CD4-positive, alpha-beta T cell treated with Interleukin-17A for 1 hour (primary cell): Measurements from ENCODE around the gene RBM28.
"Not testable (repeated sequence)": the region's sequence is repeated elsewhere in the genome, so short reads cannot be mapped to it uniquely, and the experiment has no call there.

Experiments used
- DNase-seq: peaks from one replicate; pipeline ENCODE4 v3.0.0-alpha.2; 2020

The RBM28 gene

DNA sequence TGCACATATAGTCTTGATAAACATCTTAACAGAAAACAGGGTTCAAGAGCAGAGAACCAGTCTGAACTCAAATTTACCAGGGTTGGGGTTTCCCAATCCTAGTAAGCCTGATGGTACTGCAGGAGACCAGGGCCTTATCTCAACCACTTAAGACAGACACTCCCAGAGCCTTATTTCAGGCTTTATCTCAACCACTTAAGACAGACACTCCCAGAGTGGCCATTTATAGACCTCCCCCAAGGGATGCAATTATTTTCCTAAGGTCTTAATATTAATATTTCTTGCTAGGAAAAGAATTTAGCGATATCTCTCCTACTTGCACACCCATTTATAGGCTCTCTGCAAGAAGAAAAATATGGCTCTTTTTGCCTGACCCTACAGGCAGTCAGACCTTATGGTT lies 63.3 kb downstream of the RBM28 start:
- DNase-seq: not testable (repeated sequence)

DNA sequence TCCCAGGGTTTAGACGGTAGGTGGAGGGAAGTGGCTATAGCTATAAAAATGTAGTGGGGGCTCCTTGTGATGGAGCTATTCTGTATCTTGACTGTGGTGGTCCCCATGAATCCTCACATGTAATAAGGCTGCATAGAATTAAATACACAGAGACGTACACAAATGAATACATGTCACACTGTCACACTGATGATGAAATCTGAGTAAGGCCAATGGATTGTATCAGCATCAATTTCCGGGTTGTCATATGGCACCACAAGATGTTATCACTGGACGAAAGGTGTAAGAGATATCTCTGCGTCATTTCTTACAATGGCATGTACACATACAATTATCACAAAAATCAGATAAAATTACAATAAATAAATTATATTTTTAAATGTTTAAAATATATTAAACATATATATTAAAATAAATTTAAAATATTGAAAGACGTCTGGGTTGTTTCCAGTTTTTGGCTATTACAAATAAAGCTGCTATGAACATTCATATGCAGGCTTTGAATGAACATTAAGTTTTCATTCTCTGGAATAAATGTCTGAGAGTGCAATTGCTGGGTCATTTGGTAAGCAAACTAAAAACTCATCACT lies 64.5 kb downstream of the RBM28 start:
- no peak for DNase-seq

DNA sequence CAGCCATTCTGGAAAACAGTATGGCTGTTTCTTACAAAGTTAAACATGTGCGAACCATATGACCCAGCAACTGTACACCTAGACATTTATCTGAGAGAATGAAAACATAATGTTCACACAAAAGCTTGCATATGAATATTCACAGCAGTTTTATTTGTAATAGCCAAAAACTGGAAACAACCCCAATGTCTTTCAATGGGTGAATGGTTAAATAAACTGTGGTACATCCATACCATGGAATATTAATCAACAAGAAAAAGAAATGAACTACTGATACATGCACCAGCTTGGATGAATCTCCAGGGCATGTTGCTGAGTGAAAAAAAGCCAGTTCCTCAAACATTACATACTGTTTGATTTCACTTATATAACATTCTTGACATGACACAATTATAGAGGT lies 65.3 kb downstream of the RBM28 start:
- no peak for DNase-seq

DNA sequence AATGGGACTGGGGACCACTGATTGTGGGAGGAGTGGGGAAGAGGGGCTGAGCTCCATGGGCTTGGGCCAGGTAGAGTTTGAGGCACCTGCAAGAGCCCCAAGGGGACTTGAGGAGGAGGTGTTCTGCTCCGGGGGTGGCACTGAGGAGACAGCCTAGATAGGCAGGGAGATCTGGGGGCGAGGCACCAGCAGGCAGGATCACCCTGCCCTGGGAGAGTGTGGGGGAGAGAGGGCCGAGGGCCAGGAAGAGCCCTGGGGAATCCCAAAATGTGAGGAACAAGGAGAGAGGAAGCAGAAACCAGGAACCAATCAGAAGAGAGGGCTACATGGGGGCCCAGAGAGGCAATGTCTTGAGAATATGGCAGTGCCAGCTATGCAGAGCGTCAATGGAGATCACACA lies 68.0 kb downstream of the RBM28 start:
- DNase-seq: no peak

DNA sequence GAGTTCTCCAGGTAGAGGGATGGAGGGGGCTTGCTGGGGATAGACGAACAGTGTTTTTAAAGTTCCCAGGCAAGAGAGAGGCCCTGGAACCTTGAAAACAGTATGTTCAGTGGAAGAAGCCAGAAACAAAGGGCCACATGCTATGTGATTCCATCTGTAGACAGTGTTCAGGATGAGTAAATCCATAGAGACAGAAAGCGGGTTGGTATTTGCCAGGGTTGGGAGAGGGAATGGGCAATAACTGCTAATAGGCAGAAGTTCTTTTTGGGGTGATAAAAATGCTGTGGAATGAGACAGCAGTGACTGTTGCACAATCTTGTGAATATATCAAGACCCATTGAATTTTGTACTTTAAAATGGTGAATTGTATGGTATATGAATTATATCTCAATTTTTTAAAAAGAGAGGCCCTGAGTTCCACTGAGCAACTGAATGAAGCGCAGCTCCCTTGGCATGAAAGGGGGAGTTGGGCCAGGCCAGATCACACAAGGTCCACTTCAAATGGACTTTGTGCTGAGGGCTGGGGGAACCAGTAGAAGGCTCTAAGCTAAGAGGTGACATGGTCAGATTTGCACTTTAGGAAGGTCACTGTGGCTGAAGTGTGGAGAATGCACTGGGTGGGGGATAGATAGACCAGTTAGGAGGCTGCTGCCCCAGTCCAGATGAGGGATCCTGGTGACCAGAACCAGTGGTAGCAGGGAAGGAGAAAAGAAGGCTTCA lies 68.7 kb downstream of the RBM28 start:
- no peak for DNase-seq

DNA sequence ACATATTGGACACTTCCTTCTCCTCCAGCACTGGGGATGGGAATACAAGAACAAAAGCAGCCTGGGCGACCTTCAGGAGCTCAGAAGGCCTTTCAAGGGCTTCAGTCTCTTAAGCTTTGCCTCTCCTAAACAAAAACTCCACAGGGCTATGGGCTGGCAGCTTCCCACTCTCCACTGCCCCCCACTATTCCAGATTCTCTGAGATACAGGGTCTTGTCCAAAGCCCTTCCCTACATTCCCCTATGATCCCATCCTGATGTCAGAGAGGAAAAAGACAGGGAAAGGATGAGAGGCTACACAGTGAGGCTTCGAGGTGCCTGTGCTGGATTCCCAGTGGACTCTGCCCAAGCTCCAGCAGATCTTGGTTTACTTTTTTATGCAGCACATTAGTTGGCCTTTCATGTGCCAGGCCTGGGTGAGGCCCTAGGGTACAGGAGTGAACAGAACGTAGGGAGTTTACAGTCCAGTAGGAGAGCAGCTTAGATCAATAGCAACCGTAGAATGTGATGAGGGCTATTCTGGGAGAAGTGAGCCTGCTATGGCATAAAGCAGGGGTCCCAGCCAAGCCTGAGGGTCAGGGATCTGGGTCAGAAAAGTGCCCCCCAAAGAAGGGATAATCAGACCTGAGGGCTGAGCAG lies 69.3 kb downstream of the RBM28 start:
- DNase-seq: no peak

DNA sequence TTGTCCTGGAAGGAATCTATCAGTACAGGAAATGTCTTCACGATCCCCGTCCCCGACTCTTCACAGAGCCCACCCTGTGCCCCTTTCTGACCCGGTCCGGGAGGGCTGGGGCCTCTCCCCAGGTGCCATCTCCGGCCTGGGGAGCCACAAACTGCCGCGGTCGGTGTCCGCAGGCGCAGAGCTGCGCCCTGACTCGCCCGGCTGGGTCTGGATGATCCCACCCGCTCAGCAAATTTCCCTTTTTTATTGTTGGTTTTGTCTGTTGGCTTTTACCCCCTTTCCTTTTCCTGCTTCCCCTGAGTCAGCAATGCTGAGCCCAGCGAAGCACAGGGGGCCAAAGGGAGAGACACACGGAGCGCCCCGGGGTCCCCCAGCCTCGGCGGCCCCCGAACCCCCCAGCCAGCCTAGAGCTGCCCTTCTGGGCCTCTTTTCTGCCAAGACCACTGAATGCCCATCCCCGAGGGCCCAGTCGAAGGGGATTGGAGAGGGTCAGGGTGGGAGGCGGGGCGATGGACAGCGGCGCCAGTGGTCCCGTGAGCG lies 71.7 kb downstream of the RBM28 start:
- DNase-seq: no peak

DNA sequence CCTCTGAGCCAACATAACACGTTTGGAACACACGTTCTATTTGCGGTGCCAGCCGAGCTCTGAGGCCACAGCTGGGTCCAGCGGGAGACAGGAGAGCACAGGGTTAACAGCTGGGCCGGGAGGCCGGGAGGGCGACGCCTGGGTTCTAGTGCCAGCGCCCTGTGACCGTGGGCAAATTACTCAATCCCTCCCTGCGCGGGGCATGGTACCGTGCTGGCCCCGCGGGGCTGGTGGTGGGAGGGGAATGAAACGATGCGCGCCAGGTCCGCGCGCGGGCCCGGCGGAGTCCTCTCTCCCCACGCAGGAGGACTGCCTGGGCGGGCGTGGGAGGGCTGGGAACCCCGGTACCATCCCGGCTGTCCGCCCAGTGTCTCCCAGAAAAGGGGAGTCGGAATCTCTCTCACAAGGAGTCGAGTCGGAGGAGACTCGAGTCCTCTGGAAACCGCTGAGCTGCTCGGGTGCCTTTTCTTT lies 72.2 kb downstream of the RBM28 start:
- DNase-seq: no peak

DNA sequence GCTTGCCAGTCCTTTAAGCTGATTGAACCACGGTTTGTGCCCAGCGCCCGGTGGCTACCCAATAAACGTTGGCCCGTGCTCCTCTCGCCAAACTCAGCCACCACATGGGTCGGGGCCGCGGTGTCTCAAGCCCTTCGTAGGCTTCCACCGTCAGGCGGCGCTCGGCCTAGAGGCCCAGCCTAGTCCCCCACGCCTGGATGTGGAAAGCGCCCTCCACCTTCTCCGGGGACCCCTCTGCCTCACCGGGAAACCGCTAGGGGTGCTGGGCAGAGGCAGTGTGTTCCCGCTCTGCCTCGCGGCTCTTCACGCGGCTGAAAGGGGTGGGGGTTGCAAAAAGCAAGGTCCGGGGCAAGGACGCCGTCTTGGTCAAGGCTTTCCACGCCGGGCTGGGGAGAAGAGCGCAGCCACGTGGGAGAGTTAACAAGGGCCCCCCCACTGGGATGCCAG lies 72.9 kb downstream of the RBM28 start:
- DNase-seq: no peak

DNA sequence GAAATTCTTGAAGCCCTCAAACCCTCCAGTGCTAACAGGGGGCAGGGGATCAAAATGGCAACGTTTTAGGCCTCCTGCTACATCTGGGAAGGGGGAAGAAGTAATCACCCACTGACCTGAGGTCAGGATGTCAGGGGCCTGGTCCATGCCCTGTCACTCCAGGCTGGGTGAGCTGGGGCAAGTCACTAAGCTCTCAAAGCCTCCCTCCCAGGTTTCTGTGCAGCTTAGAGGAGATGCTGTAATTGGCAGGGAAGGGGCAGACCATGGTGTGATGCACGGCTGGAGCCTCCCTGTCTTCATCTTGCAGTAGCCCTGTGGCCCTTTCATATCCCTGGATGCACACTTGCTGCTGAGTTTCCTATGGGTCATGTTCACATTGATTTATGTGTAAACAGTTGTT lies 75.5 kb downstream of the RBM28 start:
- DNase-seq: no peak

DNA sequence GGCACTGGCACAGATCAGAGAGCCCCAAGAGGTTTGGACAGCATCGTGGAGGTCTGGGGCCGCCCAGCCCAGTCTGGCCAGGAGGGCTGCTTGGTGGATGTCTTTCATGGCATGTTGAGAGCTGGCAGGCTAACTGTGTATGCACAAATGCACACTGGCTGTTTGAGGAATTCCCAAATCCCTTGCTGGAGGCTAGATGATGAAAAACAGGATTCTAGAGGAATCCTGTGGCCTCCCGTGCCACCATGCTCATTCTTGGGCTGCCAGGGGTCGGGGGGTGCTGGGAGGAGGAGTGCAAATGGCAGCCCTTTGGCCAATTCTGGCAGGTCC lies 76.1 kb downstream of the RBM28 start:
- no peak for DNase-seq

DNA sequence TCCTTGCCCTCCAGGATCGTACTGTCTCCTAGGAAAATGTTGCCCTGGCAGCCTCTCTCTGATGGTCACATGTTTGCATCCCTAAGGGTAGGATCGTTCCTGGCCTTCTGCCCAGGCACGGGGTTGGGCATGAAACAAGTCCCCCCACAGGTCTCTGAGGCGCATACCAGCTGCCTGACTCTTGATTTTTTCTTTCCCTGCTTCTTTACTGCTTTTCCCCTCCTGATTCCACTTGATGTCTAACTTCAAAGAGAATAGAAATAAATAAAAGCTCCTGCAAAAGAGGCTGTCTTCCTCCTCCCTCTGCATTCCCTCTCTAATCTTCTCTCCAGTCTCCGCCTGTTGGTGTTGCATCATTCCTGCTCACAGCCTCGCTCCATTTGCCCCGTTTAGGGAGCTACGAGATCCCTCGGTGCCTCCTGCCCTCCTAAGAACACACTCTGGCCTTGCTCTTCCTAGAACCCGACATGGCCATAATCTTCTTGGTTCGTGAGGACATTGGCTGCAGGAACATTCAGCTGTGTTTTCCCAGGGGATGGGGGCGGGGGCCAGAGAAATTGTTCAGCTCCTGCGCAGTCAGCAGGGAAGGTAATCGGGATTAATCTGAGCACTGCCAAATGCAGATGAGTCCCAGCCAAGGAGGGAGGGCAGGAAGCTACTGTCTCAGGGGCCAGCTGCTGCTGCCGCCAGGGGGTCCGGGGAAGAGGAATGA lies 76.7 kb downstream of the RBM28 start:
- no peak for DNase-seq

DNA sequence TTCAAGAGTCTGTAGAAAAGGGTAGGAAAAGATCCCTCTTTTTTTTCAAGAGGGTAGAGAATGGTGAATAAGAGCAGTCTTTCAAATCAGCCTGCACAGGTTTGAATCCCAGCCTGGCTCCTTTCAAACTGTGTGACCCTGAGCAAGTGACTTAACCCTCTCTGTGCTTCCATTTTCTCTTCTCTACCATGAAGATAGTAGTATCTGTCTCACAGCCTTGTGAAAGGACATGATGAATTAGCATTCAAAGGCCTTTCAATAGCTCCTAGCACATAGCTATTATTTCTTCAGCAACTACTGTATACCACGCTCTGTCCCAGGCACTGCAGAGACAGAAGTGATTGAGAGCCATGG lies 77.2 kb downstream of the RBM28 start:
- no peak for DNase-seq

DNA sequence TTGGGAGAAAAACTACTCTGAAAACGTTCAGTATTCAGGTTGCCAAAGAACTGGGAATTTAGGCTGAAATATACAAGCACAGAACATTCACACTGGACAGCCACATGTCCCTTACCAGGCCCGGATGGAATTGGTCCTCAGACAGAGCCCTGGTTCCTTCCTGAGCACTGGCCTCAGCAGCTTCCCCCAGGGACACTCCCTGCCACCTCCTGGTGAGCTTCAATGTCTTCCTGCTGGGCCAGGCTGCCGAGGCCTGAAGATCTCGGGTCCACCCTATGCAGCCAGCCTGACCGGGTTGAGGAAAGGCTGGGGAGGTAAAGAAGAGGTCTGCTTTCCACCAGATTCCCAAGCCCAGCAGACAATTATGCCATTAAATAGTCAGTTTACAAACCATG lies 77.8 kb downstream of the RBM28 start:
- no peak for DNase-seq

DNA sequence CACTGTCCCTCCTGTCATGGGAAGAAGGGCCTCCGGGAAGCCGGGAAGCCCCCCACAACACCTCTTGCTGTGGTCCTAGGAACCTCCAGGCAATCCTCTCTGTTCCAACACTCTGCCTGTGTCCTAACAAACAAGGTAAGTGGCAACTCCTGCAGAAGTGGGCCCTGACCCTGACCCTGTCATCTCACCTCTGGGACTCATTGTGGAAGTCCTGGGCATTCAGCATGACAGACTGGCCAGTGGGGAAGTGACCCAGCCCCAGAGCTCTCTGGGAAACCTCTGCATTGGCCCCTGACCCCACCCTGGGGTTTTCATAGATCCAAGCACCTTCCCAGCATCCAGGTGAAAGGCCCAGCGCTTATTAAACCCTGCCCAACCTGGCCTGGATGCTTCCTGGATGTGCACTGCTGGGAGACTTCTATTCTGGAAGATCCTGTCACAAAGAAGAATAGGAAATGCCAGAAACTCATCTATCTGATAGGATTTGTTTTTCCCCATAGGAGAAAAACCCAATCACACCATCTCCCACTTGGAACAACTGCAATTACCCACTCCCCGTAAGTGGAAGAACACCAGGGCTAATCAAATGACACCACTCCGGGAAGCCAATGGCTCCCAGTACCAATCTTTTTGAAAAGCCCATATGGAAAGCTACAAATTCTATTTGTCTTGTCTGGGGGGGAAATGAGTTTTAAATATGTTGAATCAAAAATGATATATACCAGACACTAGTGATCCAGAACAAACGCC lies 78.4 kb downstream of the RBM28 start:
- DNase-seq: no peak

DNA sequence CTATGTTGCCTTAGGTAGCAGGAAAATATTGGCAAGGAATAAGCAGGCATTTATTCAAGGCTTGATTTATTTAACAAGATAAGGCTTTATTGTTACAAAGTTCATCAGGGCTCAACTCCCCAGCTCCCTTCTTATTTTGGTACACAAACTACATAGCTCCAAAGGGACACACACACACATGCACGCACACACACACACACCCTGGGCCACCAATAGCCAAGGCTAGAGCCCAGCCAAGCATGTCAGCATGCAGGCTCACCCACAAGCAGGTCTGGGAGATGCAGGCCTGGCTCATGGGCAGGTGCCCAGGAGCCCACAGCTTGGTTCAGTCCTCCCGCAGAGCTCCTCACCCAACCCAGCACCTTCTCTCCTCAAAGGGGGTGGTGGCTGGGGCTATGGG lies 79.2 kb downstream of the RBM28 start:
- no peak for DNase-seq

DNA sequence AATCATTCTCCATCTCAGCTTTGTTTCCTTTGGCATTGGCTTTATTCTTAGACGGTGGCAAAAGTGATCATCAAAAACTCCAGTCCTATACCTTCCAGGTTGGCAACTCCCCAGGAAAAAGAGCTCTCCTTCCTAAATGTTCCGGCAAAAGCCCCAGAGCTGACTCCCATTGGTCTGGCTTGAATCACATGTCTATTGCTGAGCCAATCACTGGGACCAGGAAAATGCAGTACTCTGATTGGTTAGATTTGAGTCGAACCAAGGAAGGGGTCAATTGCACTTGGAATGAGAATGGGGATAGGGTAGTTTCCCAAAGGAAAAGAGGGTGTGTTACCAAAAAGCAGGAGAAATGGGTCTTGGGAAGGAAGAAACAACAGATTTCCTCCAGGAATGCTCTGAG lies 80.3 kb downstream of the RBM28 start:
- DNase-seq: no peak

DNA sequence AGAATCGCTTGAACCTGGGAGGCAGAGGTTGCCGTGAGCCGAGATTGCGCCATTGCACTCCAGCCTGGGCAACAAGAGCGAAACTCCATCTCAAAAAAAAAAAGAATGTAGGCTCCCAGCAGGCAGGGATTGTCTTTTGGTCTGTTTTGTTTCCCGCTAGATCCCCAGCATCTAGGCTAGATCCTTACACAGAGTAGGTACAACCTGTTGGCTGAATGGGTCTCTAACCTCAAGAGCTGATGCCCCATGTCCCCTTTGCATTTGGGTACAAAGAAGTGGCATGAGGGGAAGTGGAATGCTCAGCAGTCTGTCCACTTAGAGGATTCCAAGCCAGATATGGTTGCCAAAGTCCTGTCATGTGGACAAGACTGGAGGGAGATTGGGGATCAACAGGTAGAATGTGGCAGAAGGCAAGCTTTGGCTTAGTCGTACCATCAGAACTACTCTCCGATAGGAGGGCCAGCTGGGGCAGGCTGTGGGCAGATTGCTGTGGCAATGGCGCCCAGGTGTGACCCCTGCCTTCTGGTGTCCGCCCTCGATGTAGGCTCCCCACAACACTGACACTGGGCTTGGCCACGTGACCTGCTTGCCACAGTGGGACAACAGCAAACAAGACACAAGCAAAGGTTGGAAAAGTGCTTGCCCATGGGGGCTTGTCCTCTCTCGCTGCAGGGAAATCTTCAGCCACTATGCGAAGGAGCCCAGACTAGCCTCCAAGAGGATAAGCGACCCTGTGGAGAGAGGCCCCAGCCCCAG lies 81.3 kb downstream of the RBM28 start:
- DNase-seq: no peak

DNA sequence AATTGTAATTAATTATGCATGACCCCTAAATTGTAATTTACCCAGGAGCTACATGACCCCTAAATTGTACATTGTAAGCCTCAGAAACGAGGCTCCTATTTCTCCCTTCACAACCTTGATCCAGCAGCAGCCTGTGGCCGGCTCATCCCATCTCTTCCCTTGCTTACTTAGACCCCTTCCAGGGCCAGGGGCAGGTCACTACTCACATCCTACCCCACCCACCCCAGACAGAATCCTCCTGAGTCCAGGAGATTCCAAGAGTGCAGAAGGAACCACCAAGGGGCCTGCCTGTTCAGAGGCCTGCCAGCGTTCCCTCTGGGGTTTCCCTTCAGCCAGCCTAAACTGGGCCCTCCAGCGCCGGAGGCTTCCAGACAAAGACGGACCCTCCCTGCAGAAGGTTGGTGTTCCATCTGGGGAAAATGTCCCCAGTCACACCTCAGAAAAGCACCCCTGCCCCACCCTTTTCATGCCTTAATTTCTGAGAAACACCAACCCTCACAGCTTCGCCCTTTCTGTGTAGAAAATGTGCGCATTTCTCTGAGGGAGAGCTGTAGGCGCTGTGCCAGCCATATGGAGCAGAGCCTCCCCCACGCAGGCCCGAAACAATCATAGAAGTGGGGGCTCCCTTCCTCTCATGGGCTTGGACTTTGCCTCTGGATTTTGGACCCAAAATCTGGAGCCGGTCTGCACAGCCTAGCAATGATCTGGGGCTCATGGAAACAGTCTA lies 83.5 kb downstream of the RBM28 start:
- DNase-seq: no peak

DNA sequence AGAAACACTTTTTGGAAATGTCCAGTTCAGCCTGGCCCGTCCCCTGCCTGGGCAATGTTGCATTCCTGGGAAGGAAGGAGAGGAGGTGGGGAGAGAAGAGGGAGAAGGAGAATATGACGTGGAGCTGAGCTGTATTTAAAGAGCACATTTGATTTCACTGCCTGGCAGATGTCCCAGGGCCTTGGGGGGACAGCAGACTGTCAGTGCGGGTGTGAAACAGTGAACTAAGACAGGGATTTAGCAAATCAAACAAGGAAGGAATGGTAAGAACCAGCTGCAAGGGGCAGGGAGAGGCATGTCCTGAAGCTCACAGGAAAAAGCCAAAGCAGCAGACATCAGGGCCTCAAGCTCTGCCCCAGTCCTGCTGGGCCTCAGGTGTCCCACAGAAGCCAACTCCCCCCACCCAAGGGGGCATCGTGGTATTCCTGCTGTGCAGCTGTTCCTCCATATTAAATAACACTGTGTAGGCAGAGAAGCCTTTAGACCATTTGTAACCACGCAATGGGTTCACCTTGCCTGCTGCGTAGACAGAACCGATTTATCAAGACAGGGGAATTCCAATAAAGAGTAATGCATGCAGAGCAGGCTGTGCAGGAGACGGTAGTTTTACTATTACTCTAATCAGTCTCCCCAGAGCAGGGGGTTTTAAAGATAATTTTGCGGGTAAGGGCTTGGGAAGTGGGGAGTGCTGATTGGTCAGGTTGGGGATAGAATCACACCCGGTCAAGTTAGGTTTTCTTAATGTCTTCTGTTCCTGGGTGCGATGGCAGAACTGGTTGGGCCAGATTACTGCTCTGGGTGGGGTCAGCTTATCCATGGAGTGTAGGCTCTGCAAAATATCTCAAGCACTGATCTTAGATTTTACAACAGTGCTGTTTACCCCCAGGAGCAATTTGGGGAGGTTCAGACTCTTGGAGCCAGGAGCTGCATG lies 84.3 kb downstream of the RBM28 start:
- no peak for DNase-seq
